AG09319 (cell line): Measurements from ENCODE around the gene DNAJC9.

Experiments used
- DNase-seq: peaks from one replicate; pipeline ENCODE4 v3.0.0-alpha.2; 2010; ENCODE audit warnings: low read depth; ENCODE audit errors: extremely low read depth
- CTCF ChIP-seq: IDR thresholded peaks from 2 replicates; pipeline ENCODE4 v1.5.1; 2011; ENCODE audit warnings: low read depth, mild to moderate bottlenecking, inconsistent platforms, low read length, moderate library complexity

Gene DNAJC9

GRCh38 chr10:73248259-73248724 is 1.2 kb upstream of the DNAJC9 start:
- TF ChIP-seq CTCF, result no peak
- no peak for DNase-seq

- no peak for TF ChIP-seq CTCF
- DNase-seq, result no peak
These were observed 629 bp upstream of the DNAJC9 start for GRCh38 chr10:73247509-73248258.

GRCh38 chr10:73246322-73246645 is 771 bp downstream of the DNAJC9 start:
- DNase-seq, result no peak
- TF ChIP-seq CTCF, result no peak

- no peak for TF ChIP-seq CTCF
- no peak for DNase-seq
These were observed 2.1 kb downstream of the DNAJC9 start for GRCh38 chr10:73244866-73245477.

GRCh38 chr10:73239908-73240307 is 7.1 kb downstream of the DNAJC9 start:
- no peak for DNase-seq
- TF ChIP-seq CTCF, result no peak

GRCh38 chr10:73238990-73239566 is 8.0 kb downstream of the DNAJC9 start:
- TF ChIP-seq CTCF, result no peak
- no peak for DNase-seq

- DNase-seq, result no peak
- TF ChIP-seq CTCF, result no peak
These were observed 12.4 kb downstream of the DNAJC9 start for GRCh38 chr10:73234695-73235094.
